Tibial nerve (tissue), 4 donors: Measurements from ENCODE around the gene TDRKH.

Experiments used
- EP300 ChIP-seq, 2 donors: sonication (generic); formaldehyde crosslinking; IDR thresholded peaks; one replicate each; pipeline ENCODE4 v1.6.1; 2017; ENCODE audit warnings: antibody characterized with exemption in 2 of 2, mild to moderate bottlenecking in 1 of 2
- POLR2A ChIP-seq, 2 donors: fragments of 450-650 bp; IDR thresholded peaks; one replicate each; pipeline ENCODE4 v1.6.1; 2017; ENCODE audit warnings: antibody characterized with exemption in 2 of 2, mild to moderate bottlenecking in 2 of 2, moderate library complexity in 2 of 2
- TF ChIP-seq, protein P1 (sequence below), 5 experiments: fragments of 200-600 bp in 3 of 5; fragments of 450-650 bp in 2 of 5; sonication (generic) in 3 of 5; IDR thresholded peaks; one replicate each; pipeline ENCODE4 v1.5.1; 2016 to 2019; ENCODE audit warnings: antibody characterized with exemption in 5 of 5, mild to moderate bottlenecking in 3 of 5, moderate library complexity in 2 of 5

DNA sequence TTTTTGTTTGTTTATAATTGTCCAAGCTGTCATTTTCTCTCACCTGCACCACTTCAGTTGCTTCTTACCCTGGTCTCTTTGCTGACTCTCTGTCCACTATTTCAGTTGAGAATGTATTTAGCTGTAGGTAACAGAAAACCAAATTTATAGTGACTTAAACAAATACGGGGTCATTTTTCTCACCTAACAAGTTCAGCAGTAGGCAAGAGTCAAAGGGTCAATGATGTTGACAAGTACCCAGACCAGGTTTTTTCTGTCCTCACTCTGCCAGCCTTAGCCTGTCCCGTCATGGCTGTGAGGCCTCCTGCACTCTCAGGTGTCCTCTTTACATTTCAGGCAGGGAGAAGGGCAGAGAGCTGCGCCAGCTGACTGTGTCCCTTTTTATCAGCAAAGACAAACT is 57.2 kb downstream of the TDRKH start:
- TF ChIP-seq, protein P1, sequence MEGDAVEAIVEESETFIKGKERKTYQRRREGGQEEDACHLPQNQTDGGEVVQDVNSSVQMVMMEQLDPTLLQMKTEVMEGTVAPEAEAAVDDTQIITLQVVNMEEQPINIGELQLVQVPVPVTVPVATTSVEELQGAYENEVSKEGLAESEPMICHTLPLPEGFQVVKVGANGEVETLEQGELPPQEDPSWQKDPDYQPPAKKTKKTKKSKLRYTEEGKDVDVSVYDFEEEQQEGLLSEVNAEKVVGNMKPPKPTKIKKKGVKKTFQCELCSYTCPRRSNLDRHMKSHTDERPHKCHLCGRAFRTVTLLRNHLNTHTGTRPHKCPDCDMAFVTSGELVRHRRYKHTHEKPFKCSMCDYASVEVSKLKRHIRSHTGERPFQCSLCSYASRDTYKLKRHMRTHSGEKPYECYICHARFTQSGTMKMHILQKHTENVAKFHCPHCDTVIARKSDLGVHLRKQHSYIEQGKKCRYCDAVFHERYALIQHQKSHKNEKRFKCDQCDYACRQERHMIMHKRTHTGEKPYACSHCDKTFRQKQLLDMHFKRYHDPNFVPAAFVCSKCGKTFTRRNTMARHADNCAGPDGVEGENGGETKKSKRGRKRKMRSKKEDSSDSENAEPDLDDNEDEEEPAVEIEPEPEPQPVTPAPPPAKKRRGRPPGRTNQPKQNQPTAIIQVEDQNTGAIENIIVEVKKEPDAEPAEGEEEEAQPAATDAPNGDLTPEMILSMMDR (IDR thresholded peaks at IDR 0.05): no peak
- TF ChIP-seq POLR2A (IDR thresholded peaks at IDR 0.05): no peak
- no peak for TF ChIP-seq EP300 (IDR thresholded peaks at IDR 0.05)
